Skeletal muscle satellite cell (primary cell): ENCODE data around the gene DNAJC28.
"Not testable (repeated sequence)": the region's sequence is repeated elsewhere in the genome, so short reads cannot be mapped to it uniquely, and the experiment has no call there.

Experiments
- H3K27me3 ChIP-seq: 2 replicates; pipeline ENCODE4 v1.7.0; 2013; ENCODE audit warnings: low read length; ENCODE audit not compliant: control insufficient read depth, insufficient read depth
- H3K36me3 ChIP-seq: 2 replicates; pipeline ENCODE4 v1.7.0; 2013; ENCODE audit warnings: mild to moderate bottlenecking, control low read depth, low read length; ENCODE audit not compliant: insufficient read depth
- H3K4me1 ChIP-seq: 2 replicates; pipeline ENCODE4 v1.7.0; 2013; ENCODE audit warnings: low read length; ENCODE audit not compliant: control insufficient read depth, insufficient read depth
- H3K4me2 ChIP-seq: 2 replicates; pipeline ENCODE4 v1.7.0; 2013; ENCODE audit warnings: mild to moderate bottlenecking, low read length
- H3K4me3 ChIP-seq: 2 replicates; pipeline ENCODE4 v1.7.0; 2013; ENCODE audit warnings: low read length
- H3K9ac ChIP-seq: 2 replicates; pipeline ENCODE4 v1.7.0; 2013; ENCODE audit warnings: mild to moderate bottlenecking, low read depth, low read length, moderate library complexity
- H3K9me3 ChIP-seq: replicated peaks from 2 replicates; pipeline ENCODE4 v1.7.0; 2013; ENCODE audit warnings: mild to moderate bottlenecking, control low read depth, low read length

Gene DNAJC28

GRCh38 chr21:33511639-33512038 lies 20.1 kb upstream of the DNAJC28 start:
- Histone ChIP-seq H3K27me3 (no peaks in the 10 kb centered on the region), H3K4me1 (no peaks in the 10 kb centered on the region), H3K9ac (no peak overlapping the region), H3K4me2 (no peak overlapping the region), H3K36me3 (peaks cover 50% of the 10 kb centered on the region), H3K9me3 (no peaks in the 10 kb centered on the region), H3K4me3 (no peak overlapping the region)

- no peak overlapping the region for H3K4me3 ChIP-seq
- H3K4me2 ChIP-seq, result no peak overlapping the region
- no peak overlapping the region for H3K9ac ChIP-seq
- no peaks in the 10 kb centered on the region for H3K9me3 ChIP-seq
- H3K4me1 ChIP-seq, result no peaks in the 10 kb centered on the region
- H3K36me3 ChIP-seq, result peaks cover 44% of the 10 kb centered on the region
- no peaks in the 10 kb centered on the region for H3K27me3 ChIP-seq
Observed at GRCh38 chr21:33510826-33511225, 19.3 kb upstream of the DNAJC28 start.

- not testable (repeated sequence) for H3K4me1 ChIP-seq, H3K9me3 ChIP-seq, H3K4me2 ChIP-seq, H3K27me3 ChIP-seq, H3K9ac ChIP-seq, H3K4me3 ChIP-seq
- H3K36me3 ChIP-seq, result peaks cover 31% of the 10 kb centered on the region
Observed at GRCh38 chr21:33507003-33507402, 15.5 kb upstream of the DNAJC28 start.

GRCh38 chr21:33505833-33506232 lies 14.3 kb upstream of the DNAJC28 start:
- H3K4me3 ChIP-seq, result no peak overlapping the region
- no peak overlapping the region for H3K9ac ChIP-seq
- H3K4me1 ChIP-seq, result no peaks in the 10 kb centered on the region
- H3K4me2 ChIP-seq, result no peak overlapping the region
- H3K27me3 ChIP-seq, result no peaks in the 10 kb centered on the region
- peaks cover 23% of the 10 kb centered on the region for H3K36me3 ChIP-seq
- no peaks in the 10 kb centered on the region for H3K9me3 ChIP-seq

- Histone ChIP-seq H3K4me3 (no peak overlapping the region), H3K9ac (no peak overlapping the region), H3K4me2 (no peak overlapping the region), H3K9me3 (no peaks in the 10 kb centered on the region), H3K4me1 (peaks cover 2% of the 10 kb centered on the region), H3K27me3 (peaks cover 5% of the 10 kb centered on the region), H3K36me3 (no peaks in the 10 kb centered on the region)
Observed at GRCh38 chr21:33496345-33496744, 4.8 kb upstream of the DNAJC28 start.

GRCh38 chr21:33495743-33496142 lies 4.2 kb upstream of the DNAJC28 start:
- H3K9ac ChIP-seq, result no peak overlapping the region
- H3K9me3 ChIP-seq, result no peaks in the 10 kb centered on the region
- H3K36me3 ChIP-seq, result no peaks in the 10 kb centered on the region
- H3K4me2 ChIP-seq, result no peak overlapping the region
- H3K27me3 ChIP-seq, result peaks cover 5% of the 10 kb centered on the region
- H3K4me1 ChIP-seq, result peaks cover 4% of the 10 kb centered on the region
- no peak overlapping the region for H3K4me3 ChIP-seq

GRCh38 chr21:33493756-33494155 lies 2.2 kb upstream of the DNAJC28 start:
- no peak overlapping the region for H3K9ac ChIP-seq
- peaks cover 6% of the 10 kb centered on the region for H3K4me1 ChIP-seq
- H3K4me3 ChIP-seq, result no peak overlapping the region
- no peaks in the 10 kb centered on the region for H3K36me3 ChIP-seq
- no peaks in the 10 kb centered on the region for H3K9me3 ChIP-seq
- H3K4me2 ChIP-seq, result no peak overlapping the region
- peaks cover 5% of the 10 kb centered on the region for H3K27me3 ChIP-seq

GRCh38 chr21:33492571-33492970 lies 1.1 kb upstream of the DNAJC28 start:
- Histone ChIP-seq H3K9ac (no peak overlapping the region), H3K9me3 (no peaks in the 10 kb centered on the region), H3K27me3 (peaks cover 5% of the 10 kb centered on the region), H3K4me2 (no peak overlapping the region), H3K4me1 (peaks cover 6% of the 10 kb centered on the region), H3K36me3 (no peaks in the 10 kb centered on the region), H3K4me3 (no peak overlapping the region)

GRCh38 chr21:33490991-33491372 lies 534 bp downstream of the DNAJC28 start:
- peak overlapping the region; percentile 90 for H3K9ac ChIP-seq
- H3K27me3 ChIP-seq, result no peaks in the 10 kb centered on the region
- peak overlapping the region; percentile 97 for H3K4me2 ChIP-seq
- H3K4me3 ChIP-seq, result peak overlapping the region; percentile 97
- no peaks in the 10 kb centered on the region for H3K36me3 ChIP-seq
- peaks cover 6% of the 10 kb centered on the region for H3K4me1 ChIP-seq
- H3K9me3 ChIP-seq, result no peaks in the 10 kb centered on the region

GRCh38 chr21:33488936-33489335 lies 2.6 kb downstream of the DNAJC28 start:
- no peaks in the 10 kb centered on the region for H3K9me3 ChIP-seq
- no peak overlapping the region for H3K4me3 ChIP-seq
- no peaks in the 10 kb centered on the region for H3K36me3 ChIP-seq
- peaks cover 6% of the 10 kb centered on the region for H3K4me1 ChIP-seq
- H3K27me3 ChIP-seq, result no peaks in the 10 kb centered on the region
- no peak overlapping the region for H3K9ac ChIP-seq
- H3K4me2 ChIP-seq, result no peak overlapping the region

- H3K9me3 ChIP-seq, result no peaks in the 10 kb centered on the region
- no peaks in the 10 kb centered on the region for H3K36me3 ChIP-seq
- H3K27me3 ChIP-seq, result no peaks in the 10 kb centered on the region
- H3K9ac ChIP-seq, result no peak overlapping the region
- no peak overlapping the region for H3K4me3 ChIP-seq
- H3K4me1 ChIP-seq, result peaks cover 6% of the 10 kb centered on the region
- H3K4me2 ChIP-seq, result no peak overlapping the region
Observed at GRCh38 chr21:33487996-33488395, 3.5 kb downstream of the DNAJC28 start.

- H3K36me3 ChIP-seq, result no peaks in the 10 kb centered on the region
- no peaks in the 10 kb centered on the region for H3K9me3 ChIP-seq
- H3K27me3 ChIP-seq, result no peaks in the 10 kb centered on the region
- H3K9ac ChIP-seq, result no peak overlapping the region
- H3K4me1 ChIP-seq, result peaks cover 7% of the 10 kb centered on the region
- no peak overlapping the region for H3K4me3 ChIP-seq
- no peak overlapping the region for H3K4me2 ChIP-seq
Observed at GRCh38 chr21:33481314-33481943, 10.1 kb downstream of the DNAJC28 start.
